Stimulated activated naive CD4-positive, alpha-beta T cell (primary cell): ENCODE results near the gene DCAF5.
"Not testable (repeated sequence)": the region's sequence is repeated elsewhere in the genome, so short reads cannot be mapped to it uniquely, and the experiment has no call there.

Source experiments
- DNase-seq, 6 experiments: peaks; one replicate each; lab custom pipeline; 2025; lab: John Stamatoyannopoulos, UW

DCAF5 gene, protein sequence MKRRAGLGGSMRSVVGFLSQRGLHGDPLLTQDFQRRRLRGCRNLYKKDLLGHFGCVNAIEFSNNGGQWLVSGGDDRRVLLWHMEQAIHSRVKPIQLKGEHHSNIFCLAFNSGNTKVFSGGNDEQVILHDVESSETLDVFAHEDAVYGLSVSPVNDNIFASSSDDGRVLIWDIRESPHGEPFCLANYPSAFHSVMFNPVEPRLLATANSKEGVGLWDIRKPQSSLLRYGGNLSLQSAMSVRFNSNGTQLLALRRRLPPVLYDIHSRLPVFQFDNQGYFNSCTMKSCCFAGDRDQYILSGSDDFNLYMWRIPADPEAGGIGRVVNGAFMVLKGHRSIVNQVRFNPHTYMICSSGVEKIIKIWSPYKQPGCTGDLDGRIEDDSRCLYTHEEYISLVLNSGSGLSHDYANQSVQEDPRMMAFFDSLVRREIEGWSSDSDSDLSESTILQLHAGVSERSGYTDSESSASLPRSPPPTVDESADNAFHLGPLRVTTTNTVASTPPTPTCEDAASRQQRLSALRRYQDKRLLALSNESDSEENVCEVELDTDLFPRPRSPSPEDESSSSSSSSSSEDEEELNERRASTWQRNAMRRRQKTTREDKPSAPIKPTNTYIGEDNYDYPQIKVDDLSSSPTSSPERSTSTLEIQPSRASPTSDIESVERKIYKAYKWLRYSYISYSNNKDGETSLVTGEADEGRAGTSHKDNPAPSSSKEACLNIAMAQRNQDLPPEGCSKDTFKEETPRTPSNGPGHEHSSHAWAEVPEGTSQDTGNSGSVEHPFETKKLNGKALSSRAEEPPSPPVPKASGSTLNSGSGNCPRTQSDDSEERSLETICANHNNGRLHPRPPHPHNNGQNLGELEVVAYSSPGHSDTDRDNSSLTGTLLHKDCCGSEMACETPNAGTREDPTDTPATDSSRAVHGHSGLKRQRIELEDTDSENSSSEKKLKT

DNA sequence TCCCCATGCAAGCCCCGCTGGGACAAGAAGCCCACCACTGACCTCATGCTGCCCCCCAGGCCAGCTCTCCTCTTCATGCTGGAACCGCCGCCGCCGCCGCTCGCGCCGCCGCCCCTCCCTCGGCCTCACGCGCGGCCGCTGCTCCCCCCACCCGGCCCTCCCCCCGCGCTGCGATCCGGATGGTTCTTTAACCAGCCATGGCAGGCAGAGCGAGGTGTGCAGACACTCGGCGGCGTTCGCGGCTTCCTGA, at the start of gene DCAF5:
TSS of gene DCAF5 (minus strand) at position 218 of the 250 bp plus-strand sequence. CDS start at position 77, 141 bp downstream.
- DNase-seq: peak in 4 of 6 experiments; percentile 82 to 90 (median 88)

DNA sequence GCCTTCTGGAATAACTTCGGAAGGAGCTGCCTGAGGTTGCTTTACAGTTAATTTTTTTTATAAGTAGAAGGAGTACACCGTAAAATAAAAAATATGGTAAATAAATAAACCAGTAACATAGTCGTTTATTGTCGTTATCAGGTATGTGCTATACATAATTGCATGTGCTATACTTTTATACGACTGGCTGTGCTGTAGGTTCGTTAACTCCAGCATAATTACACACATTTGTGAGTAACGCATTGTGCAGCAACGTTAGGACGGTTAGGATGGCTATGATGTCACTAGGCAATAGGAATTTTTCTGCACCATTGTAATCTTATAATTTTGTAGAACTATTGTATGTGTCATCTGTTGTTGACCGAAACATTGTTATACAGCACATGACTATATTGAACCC, 46.9 kb upstream of the DCAF5 start:
- no peak for DNase-seq

DNA sequence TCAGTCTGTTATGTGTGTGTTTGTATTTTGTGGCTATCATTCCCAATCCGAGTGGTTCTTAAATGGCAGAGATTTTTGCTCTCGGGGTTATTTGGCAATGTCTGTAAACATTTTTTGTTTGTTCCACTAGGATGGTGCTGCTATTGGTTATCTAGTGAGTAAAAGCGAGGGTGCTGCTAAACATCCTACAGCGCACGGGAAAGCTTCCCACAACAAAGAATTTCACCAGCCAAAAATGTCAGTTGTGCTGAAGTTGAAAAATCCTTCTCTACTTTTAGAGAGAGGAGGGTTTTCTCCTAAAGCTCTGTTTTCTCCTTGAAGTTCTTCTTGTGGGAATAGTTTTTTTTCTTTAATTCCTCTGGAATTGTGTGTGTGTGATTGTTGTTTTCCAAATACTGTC, 40.8 kb upstream of the DCAF5 start:
- DNase-seq: peak in 3 of 6 experiments; percentile 4 to 26 (median 18)

DNA sequence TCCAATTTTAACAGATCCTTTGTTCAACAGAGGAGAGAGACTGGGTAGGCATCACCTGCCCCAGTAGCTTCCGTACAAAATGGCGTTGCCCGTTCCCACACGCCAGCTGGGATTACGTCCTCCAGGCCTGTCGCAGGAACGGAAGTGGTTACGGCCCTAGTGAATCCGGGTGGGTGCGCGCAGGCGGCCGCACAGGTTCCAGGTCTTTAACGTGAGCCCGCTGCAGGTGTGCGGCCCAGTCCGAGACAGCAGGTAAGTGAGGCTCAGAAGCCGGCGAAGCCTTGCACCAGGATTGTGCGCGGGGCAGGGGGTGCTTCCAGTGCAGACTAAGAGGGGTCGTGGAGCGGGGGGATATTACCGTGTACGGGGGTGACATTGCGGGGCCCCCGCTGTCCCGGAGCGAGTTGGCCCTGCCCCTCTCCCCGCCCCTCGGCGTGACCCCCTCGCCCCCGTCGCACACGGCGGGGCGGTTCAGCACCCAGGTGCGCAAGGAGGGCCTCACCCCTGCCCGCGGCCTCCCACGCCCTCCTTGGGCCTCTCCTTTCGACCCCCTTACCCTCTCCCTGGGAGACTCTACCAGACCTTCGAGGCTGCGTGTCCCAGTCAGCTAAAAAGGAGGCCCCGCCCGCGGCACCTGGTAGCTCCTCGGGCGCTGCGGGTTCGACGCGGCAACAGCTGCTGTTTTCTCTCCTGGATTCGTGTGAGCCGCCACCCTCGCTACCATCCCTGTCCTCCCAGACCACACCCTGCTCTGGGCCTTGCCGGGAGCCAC, 38.6 kb upstream of the DCAF5 start, which contains the start of gene EXD2:
TSS of gene EXD2 (plus strand) at position 159 of the 772 bp plus-strand sequence. CDS start 17,973 bp downstream, outside the sequence.
- DNase-seq: peak; percentile 41 to 73 (median 56)

DNA sequence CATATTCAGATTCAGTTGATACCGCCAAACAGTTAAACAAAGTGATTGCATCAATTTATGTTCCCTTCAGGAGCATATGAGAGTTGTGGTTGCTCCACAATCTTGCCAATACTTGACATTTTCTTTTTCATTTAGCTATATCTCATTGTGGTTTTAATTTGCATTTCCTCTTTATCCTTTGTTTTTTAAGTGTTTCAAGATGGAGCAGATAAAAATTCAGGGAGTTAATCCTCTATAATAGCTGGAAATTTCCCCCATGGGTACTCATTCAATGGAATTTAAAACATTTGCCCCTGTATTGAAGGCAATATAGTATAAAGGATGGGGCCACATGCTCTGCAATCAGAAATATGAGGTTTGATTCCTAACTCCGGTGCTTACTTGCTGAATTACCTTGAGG, 37.3 kb upstream of the DCAF5 start:
- DNase-seq: no peak

DNA sequence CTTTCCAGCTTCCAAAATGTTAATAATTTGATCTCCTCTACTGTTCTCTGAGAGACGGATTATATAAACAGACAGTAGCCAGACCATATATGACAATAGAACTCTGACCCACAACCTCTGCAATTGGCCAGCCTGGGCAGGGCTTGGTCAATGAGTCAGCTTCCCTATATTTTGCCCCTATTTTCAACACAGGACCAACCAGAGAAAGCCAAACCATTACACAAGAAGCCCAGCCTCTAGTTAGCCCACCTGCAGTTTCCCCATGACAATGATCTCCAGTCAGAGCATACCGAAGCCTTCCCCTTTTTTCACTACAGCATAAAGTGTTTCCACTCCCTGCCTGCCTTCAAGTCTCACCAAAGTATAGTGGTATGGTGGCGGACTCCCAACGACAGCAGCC, 30.8 kb upstream of the DCAF5 start:
- no peak for DNase-seq

DNA sequence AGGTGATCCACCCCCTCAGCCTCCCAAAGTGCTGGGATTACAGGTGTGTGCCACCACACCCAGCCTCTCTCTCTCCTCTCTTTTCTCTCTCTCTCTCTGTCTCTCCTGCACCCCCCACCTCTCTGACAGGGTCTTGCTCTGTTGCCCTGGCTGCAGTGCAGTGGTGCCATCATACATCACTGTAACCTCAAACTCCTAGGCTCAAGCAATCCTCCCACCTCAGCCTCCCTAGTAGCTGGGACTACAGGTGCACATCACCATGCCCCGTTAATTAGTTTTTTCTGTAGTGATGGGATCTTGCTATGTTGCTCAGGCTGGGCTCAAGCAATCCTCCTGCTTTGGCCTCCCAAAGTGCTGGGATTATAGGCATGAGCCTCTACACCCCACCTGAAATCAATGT, 29.7 kb upstream of the DCAF5 start:
- DNase-seq: not testable (repeated sequence)

DNA sequence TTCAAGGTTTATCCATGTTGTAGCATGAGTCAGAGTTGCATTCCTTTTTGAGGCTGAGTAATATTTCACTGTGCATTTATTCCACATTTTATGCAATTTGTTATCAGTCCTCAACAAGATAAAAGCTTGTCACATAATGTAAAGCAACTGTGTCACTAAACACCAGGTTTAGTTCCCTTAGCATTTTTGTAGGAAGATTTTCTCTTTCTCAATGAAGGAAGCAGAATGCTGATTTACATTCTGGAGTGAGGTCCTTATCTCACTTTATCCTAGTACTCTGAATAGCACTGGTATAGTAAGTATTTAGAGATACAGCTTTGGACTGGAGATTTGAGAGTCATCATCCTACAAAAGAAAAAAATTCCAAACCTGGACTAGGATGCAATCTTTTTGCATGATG, 28.6 kb upstream of the DCAF5 start:
- no peak for DNase-seq

DNA sequence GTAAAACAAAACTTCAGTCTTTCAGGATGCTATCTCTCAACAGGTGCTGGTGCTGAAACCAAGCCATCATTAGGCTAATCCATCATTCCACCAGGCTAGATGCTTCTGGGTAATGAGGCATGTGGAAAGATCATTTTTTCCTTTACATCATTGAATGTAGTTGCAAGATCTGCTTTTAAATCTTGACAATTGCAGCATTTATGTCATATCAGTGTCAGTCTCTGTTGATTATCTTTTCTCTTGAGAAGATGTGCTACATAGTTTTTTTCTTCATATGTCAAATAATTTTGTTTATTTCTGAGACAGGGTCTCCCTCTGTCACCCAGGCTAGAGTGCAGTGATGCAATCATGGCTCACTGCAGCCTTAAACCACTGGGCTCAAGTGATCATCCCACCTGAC, 22.2 kb upstream of the DCAF5 start:
- DNase-seq: no peak

DNA sequence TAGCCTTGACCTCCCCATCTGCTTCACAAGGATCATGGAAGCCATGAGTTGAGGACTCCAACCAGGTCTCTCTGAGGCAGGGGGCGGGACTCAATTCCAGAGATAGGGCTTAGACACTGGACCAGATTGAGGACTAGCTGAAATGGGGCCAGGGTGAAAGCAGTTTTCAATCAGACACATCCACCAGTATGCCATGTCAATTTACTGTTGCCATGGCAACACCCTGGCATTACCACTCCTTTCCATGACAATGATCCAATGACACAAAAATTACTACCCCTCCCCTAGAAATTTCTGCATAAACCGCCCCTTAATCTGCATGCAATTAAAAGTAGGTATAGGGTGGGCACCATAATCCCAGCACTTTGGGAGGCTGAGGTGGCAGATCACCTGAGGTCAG, 18.6 kb upstream of the DCAF5 start:
- no peak for DNase-seq

DNA sequence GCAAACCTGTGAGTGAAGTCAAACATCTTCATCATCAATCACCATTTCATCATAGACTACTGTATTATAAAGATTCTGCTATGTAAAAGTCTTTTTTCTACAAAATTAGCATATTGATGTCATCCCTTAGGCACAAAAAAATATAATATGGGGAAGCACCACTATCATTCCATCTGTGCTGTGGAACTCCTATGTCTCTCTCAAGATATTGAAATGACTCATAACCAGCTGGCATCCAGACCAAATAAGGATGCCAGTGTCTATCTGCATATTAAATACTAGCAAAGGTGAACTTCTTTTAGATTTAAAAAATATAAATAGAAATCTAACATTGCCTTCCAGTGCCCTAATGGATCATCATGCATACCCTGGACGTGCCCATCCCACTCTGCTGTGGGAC, 17.9 kb upstream of the DCAF5 start:
- no peak for DNase-seq

DNA sequence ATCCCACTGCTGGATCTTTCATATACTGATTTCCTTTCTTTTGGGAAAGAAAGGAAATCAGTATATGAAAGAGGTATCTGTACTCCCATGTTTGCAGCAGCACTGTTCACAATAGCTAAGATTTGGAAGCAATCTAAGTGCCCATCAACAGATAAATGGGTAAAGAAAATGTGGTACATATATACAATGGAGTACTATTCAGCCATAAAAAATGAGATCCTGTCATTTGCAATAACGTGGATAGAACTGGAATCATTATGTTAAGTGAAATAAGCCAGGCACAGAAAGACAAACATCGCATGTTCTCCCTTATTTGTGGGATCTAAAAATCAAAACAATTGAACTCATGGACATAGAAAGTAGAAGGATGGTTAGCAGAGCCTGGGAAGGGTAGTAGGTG, 12.9 kb upstream of the DCAF5 start:
- DNase-seq: not testable (repeated sequence)

DNA sequence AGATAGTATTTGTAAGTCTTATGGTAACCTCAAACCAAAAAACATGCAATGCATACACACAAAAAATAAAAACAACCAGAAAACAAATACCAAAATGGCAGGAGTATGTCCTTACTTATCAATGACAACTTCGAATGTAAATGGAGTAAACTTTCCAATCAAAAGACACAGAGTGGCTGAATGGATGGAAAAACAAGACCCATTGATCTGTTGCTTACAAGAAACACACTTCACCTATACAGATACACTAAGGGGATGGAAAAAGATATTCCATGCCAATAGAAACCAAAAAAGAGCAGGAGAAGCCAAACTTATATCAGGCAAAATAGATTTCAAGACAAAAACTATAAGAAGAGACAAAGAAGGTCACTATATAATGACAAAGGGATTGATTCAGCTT, 8.7 kb upstream of the DCAF5 start:
- no peak for DNase-seq

DNA sequence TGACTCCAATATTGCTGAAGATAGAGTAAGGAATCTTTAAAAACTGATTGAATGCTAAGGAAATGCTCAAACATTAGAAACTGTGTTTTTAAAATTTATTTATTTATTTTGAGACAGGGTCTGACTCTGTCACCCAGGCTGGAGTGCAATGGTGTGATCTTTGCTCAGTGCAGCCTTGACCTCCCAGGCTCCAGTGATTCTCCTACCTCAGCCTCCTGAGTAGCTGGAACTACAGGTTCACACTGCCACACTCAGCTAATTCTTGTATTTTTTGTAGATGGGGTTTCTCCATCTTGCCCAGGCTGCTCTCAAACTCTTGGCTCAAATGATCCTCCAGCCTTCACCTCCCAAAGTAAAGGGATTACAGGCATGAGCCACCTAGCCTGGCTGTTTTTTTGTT, 3.3 kb upstream of the DCAF5 start:
- no peak for DNase-seq

DNA sequence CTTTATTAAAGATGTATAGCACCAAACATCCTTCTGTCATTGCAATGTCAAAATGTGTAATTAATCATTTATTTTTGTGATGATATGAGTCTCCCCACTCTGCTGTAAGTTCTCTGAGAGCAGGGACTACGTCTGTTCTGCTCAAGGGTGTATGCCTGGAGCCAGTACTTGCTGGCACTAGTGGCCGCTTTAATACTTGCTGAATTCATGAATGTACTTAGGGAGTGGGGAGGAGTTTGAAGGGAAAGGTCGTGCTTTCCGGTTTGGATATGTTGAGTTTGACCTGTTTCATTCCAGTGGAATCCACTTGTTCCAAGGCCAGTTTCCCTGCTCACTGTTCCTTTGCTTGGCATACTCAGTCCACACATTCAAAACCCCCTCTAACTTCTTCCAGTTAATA, 1.9 kb upstream of the DCAF5 start:
- peak in 1 of 6 experiments; percentile 3 for DNase-seq

DNA sequence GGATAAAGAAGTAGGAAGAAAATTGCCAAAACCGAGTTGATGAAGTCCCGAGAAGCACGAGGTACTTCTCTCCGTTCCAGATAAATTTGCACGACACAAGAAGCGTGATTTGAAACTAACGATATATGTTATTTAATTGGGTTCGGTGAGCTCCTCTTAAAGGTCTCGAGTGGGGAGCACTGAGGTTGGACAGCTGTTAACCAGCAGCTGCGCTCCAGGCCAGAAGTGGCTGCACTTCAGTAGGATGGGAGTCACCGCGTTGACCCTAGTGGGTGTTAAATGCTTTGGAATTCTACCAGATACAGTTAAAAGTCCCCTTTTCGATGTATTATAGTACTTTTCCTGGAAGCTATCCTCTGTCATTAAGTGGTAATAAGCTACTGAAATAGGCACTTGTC, 953 bp upstream of the DCAF5 start:
- DNase-seq: peak in 3 of 6 experiments; percentile 8 to 19 (median 16)

DNA sequence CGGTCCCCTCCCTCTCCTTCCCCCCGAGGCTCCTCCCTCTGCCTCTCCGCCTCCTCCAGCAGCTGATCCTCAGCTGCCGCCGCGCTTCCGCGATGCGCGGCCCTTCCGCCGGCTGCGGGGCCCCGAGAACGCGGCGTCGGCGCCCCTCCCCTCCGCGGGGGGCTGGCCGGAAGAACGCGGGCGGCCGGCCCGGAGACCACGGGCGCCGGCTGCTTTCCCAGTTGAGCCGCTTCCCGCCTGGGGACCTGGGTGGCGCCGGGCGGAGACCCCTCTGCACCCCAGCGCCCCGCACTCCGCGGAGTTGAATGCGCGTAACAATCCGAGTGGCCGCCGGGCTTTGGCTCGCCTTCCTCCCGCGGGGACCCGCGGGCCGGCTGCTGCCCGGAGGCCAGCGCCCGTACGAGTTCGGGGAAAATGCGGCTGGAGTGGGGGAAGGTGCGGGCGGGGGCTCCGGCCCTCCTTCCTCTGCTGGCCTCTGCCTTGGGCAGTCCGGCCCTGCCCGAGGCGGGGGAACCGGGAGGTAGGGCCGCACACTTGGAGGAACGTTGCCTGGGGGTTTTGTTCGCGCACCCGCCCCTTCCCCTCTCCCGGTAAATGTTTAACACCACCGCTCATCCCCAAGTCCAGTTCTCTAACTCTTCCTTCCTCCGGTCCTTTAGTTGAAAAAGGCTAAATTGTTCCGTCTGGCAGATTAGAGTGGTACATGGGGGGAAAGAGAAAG, 393 bp upstream of the DCAF5 start:
- DNase-seq: peak in 2 of 6 experiments; percentile 90 to 91

DNA sequence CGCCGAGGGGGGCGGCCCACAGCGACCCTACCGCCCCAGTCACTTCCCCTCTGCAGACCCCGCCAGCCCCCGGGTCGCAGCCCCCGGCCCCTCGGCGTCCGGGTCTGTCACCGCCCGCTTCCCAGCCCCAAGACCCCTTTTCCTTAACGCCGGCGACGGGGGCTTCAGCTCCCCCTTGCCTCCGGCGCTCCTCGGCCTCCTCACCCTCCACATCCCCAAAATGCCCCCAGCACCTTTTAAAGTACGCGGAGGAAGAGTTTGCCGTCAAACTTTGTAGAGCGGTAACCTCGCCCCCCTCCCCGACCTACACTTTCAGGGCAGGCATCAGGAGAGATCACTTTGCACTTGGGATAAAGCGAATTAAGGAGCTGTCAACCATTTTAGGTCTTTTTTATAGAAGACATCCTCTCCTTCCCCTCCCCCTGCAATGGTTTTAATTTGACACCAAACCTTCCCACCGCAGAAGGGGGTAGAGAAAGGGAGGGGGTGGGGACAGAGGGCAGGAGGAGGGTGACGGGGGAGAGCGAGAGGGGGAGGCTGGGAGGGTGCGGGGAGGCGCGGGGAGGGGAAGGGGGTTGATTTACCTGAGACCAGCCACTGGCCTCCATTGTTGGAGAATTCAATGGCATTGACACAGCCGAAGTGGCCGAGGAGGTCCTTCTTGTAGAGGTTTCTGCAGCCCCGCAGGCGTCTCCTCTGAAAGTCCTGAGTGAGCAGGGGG, 578 bp downstream of the DCAF5 start:
- peak; percentile 50 to 84 (median 58) for DNase-seq

DNA sequence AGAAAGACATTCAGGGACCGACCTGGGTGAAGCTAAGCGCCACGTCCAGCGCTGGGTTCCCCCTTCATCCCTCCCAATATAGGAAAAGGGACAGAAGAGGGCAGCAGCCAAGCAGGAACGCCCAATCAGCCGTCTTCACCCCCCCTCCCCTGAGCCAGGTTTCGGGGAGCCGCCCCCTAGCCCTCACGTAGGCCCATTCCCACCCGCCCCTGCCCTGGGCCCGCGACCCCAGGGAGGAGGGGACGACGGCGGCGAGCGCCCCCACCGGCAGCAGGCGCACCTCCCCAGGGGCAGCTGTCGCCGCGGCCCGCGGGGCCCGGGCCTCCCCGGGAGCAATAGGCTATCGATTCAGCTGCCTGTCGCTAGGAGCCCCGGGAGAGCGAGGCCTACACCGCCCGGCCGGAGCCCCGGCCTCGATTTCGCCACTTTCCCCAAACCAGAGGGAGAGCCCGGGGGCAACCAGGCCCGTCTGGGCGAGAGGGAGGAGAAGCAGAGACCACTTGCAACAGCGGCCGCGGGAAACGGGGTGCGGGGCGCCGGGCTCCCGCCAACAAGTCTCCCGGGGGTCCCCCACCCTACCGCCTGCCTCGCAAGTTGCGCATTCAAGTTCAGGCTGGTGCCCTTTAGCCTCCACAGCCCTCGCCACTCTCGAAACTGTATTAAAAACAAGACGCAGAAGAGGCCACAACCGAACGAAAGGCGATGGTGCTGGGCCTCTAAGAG, 1.3 kb downstream of the DCAF5 start:
- DNase-seq: peak; percentile 50 to 80 (median 73)
